HG03460 (cell line): Measurements from ENCODE around the gene ADARB2.

Source experiments
- ATAC-seq: cut with Tn5 transposase; IDR thresholded peaks from one replicate; pipeline ENCODE4 v1.9.1; 2021; ENCODE audit not compliant: unreplicated experiment

Gene ADARB2

GRCh38 chr10:1532636-1533035 is 204.7 kb downstream of the ADARB2 start:
- ATAC-seq: no peak

GRCh38 chr10:1531883-1532597 is 205.3 kb downstream of the ADARB2 start:
- no peak for ATAC-seq

GRCh38 chr10:1530871-1531517 is 206.3 kb downstream of the ADARB2 start:
- ATAC-seq: no peak

DNA sequence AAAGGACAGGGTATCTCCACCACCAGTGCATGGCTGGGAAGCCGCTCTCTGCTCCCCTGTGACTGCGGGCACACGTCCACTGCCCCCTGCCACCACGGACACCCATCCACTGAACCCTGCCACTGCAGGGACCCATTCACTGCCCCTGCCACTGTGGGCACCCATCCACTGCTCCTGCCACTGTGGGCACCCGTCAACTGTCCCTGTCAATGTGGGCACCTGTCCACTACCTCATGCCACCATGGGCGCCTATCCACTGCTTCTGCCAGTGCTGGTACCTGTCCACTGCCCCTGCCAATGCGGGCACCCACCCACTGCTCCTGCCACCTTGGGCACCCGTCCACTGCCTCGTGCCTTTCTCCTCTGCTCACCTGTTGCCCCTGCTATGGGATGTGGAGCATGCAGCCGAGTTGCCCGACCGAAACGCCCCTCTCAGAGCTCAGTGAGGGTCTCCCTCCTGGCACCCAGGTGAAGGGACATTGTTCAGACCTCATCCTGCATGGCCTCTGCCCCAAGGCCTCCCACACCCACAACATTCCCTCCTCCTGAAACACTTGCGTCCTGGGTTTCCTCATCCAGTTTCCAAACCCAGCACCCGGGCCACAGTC is 207.4 kb downstream of the ADARB2 start:
- no peak for ATAC-seq

DNA sequence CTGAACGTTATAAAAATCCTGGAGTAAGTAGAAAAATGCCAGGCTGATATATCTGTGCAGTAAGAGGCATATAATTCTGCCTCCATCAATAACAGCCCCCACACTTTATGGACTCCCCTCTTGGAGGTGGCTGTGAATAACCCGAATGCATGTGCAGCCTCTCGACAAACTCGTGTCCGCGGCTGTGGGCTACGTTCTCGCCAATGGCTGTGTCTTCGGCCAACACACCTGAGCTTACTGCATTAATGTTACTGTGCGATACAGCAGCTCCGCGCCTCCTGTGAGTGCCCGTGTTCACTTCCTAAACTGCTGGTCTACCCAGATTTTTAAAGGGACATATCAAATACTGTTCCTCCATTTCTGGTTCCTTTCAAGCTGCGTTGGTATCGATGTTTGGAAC is 209.4 kb downstream of the ADARB2 start:
- ATAC-seq: no peak

DNA sequence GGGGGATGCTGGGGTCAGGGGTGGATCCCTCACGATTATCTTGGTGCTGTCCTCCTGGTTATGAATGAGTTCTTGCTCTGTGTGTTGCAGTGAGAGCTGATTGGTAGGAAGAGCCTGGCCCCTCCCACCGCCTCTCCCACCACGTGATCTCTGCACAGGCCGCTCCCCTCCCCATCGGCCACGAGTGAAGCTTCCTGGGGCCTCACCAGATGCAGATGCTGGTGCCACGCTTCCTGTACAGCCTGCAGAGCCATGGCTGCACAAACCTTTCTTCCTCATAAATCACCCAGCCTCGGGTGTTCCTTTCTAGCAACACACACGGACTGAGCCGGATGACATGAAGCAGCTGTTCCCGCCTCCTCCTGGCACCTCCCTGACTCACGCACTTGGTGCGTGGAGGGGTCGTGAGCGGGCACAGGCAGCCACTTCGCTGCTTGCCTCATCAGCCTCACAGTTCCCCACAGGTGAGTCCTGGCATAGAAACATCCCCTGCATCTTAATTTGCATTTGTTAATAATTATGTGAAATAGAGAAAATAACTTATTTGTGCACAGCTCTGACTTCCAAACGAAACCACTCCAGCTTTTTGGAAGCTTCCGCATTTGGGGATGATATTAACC is 210.8 kb downstream of the ADARB2 start:
- ATAC-seq: no peak

DNA sequence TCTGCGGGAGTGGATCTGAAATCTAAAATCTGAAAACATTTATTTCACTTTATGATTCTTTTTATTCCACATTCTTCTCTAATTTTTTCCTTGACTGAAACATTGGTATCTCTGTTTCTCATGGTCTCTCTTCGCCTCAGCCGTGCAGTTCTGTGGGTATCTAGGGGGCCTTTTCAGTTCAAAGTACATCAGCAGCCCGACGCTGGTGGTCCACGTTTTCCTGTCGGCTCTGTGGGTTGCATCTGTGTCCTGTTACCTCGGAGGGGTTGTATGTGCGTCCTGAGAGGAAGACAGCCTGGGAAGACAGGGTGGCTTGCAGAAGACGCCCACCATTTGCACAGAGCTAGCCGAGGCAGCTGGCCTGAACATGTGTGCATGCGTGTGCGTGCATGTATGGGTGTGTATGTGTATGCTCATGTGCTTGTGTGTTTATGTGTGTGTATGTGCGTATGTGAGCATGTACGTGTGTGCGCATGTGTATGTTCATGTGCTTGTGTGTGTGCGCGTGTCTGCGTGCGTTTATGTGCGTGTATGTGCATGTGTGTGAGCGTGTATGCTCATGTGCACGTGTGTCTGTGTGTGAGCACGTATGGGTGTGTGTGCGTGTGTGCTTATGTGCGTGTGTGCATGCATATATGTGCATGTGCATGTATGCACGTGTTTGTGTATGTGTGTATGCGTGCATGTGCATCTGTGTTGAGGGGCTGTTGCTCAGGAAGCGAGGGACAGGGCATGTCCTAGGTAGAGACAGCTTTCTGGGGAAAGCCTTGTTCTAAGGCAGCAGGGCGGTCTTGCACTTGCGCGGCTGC is 211.8 kb downstream of the ADARB2 start:
- no peak for ATAC-seq

DNA sequence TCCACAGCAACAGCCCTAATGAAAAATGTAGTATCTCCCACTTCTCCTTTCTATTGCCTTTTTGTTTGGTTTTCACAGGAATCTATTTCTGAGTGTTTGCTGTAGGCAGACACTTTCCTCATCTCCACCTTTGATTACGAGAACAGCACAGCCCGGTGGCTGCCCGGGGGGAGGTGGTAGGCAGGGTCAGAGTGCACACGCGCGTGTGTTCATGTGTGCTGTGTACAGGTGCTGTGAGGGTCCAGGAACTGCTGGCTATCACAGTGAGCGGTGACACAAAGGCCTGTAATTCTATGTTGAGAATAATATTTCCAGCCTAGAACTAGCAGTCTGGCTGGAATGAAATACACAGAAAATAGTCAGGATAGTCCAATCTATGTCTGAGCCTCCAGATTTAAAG is 212.8 kb downstream of the ADARB2 start:
- no peak for ATAC-seq

GRCh38 chr10:1523221-1523620 is 214.1 kb downstream of the ADARB2 start:
- ATAC-seq: no peak

DNA sequence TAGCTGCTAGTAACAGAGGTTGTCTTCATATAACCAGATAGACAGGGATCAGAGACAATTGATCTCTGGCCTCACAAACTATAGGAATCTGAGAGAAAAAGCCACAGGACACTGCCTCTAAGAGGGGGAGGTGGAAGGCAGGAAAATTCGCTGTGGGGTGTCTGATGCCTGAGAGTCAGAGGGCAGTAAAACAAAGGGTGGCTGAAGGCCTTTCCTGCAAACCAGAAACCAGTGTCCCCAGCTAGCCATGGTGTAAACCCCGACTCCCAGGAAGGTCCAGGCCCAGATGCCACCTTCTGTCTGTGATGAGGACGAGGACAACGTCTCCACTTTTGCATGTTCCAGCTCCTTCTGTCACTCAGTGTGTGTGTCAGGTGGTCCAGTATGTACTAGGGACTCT is 215.1 kb downstream of the ADARB2 start:
- no peak for ATAC-seq

- ATAC-seq: no peak
These were observed 215.6 kb downstream of the ADARB2 start for GRCh38 chr10:1521741-1522140.

- no peak for ATAC-seq
These were observed 216.3 kb downstream of the ADARB2 start for GRCh38 chr10:1520909-1521565.

- ATAC-seq: no peak
These were observed 217.9 kb downstream of the ADARB2 start for GRCh38 chr10:1519391-1519790.

GRCh38 chr10:1517684-1518083 is 219.6 kb downstream of the ADARB2 start:
- ATAC-seq: no peak

DNA sequence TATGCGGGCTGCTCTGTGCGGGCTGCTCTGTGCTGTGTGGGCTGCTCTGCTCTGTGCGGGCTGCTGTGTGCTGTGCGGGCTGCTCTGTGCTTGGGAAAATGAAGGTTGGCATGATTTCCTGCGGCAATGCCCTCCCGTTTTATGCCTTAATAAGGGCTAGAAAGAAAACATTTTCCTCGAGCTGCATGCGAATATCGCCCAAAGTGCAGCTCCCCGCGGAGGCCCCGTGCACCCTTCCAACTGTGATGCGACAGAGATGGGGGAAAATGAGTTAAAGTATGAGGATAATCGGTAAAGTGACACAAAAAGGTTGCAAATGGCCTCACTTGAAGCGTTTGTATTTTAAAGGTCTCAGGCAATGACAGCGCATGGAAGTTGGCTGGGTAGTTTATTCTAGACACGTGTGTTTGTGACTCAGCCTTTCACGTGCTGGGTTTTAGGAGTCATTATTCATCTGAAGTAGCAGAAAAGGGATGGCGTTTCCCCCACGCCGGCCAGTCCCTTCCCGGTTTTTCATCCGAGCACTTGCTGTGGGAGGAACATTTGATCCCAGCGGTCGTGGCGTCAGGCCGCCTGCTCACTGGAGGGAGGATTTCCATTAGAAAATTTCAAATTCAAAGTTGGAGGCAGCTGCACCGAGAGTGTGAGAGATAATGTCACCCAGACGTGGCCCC is 220.7 kb downstream of the ADARB2 start:
- ATAC-seq: no peak

DNA sequence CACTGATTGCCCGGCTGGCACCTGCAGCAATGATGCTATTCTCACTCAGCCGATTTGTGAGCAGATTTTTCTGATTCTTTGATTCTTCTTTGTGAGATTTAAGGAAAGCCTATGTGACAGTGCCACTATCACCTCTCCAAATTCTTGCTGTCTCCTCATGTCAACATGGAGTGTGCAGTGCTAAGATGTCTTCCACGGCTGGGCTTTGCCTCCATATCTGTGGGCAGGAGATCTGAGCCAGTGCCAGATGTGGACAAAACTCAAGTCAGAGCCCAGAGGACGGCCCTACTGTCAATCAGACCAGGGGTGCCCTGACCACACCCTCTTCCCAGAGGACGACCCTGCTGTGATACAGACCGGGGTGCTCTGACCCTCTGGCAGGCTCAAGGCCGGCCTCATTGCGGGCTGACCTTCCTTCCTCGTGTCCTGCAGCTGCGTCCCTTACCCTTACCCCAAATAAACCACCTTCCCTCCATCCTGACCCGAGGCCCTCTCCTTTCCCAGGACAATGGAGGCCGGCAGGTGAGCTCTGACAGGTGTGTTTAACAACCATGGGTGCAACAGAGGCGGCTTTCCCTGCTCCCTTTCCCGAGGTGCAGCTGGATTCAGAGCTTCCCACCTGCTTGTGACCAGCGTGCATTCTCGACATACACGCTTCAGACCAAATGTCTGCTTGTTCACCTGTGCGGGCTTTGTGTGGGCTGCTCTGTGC is 221.4 kb downstream of the ADARB2 start:
- no peak for ATAC-seq

DNA sequence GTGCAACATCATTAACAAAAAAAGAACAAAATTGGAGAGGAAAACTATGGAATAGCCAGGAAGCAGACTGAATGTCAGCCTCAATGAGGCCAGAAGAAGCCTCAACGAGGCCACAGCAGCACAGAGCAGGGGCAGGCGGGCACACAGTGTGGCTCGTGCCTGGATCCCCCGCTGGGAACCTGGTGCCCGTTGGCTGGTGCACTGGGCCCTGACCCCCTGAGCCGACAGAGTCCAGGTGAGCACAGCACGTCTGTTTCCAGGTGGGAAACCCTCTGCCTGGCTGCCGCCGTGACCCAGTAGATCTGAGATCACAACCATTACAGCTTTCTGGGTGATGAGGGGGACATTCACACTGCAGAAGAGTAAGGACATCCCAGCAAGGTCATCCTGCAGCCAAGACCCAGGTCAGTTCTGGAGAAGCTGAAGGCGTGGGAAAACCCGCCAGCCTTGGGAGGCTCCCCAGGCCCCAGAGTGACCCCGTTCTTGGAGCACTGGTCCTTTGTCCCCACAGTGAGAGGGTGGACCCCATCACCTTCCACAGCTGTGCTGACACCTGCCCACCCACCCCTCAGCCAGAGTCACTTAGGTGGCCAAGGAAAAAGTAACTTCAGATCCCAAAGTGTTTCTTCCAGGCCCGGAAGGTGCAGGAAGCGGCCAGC is 222.1 kb downstream of the ADARB2 start:
- ATAC-seq: no peak

DNA sequence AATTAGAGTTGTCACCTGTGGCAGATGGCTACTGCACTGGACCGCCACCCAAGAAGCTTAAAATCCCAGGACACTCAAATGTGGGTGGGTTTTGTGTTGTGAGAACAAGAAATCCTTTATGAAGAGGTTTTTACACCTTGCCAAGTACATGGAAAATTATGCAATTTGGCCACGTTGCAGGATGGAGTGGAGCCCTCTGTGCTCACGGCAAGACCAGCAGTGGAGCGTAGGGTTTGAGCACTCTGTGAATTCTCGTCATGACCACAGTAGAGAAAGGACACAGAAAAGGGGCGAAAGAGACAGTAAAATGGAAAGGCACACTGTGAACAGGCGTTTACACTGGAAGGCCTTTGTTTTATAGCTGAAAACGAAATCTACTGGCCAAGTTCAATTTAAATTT is 222.6 kb downstream of the ADARB2 start:
- ATAC-seq: no peak

DNA sequence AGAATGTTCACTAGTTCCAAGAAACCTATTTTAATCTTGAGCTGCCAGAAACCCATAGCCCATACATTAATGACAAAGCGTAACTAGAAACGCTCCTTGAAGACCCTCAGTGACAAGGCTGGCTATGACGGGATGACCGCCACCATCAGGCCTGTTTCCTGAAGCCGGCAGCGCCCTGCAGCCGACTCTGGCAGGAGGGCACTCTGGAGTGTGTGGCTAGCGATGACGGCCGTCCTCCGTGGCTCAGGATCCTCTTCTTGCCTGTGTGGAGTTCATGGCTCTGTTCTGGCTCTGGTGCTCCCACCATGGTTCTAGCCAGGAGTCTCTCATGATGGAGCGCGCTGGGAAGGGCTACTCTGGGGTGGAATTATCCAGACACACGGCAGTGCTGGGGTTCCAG is 224.1 kb downstream of the ADARB2 start:
- no peak for ATAC-seq
